ENCODE measurements around the gene CARD19.

Gene CARD19

GRCh38 chr9:93066978-93067603 is 28.9 kb upstream of the CARD19 start:
- no peaks in the 10 kb centered on the region for H3K9me3 ChIP-seq (ENCODE audit: insufficient read depth, low read depth, low read length)
- H3K4me3 ChIP-seq (ENCODE audit: low read length), result no peak overlapping the region
- H3K36me3 ChIP-seq (ENCODE audit: insufficient read depth, low read depth, low read length), result no peaks in the 10 kb centered on the region
- no peak overlapping the region for H3K9ac ChIP-seq (ENCODE audit: low read depth, low read length)
- H3K27ac ChIP-seq (ENCODE audit: low read length), result no peak overlapping the region
- H3K4me1 ChIP-seq (ENCODE audit: insufficient read depth, low read length), result peaks cover 2% of the 10 kb centered on the region; the same call in 1 of the 2 replicates
- H3K27me3 ChIP-seq (ENCODE audit: insufficient read depth, low read length), result no peaks in the 10 kb centered on the region

- H3K4me1 ChIP-seq (ENCODE audit: insufficient read depth, low read length), result no peaks in the 10 kb centered on the region
- H3K27me3 ChIP-seq (ENCODE audit: insufficient read depth, low read length), result no peaks in the 10 kb centered on the region
These were observed 27.1 kb upstream of the CARD19 start for GRCh38 chr9:93068956-93069355.

DNA sequence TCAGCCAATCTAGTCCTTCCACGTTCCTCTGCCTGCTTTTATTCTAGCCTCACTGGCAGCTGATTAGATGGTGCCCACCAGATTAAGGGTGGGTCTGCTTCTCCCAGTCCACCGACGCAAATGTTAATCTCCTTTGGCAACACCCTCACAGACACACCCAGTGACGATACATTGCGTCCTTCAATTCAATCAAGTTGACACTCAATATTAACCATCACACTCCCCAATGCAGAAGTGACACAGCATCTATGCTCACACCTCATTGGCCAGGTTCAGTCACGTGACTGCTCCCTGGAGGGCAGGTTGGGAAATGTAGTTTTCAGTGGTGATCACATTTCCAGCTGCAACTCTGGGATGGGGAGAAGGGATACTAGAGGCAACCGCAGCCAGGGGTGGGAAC is 24.6 kb upstream of the CARD19 start:
- H3K36me3 ChIP-seq (ENCODE audit: insufficient read depth, low read depth, low read length), result no peaks in the 10 kb centered on the region
- H3K9ac ChIP-seq (ENCODE audit: low read depth, low read length), result no peak overlapping the region
- no peaks in the 10 kb centered on the region for H3K27me3 ChIP-seq (ENCODE audit: insufficient read depth, low read length)
- no peaks in the 10 kb centered on the region for H3K9me3 ChIP-seq (ENCODE audit: insufficient read depth, low read depth, low read length)
- no peak overlapping the region for H3K27ac ChIP-seq (ENCODE audit: low read length)
- H3K4me1 ChIP-seq (ENCODE audit: insufficient read depth, low read length), result no peaks in the 10 kb centered on the region
- no peak overlapping the region for H3K4me3 ChIP-seq (ENCODE audit: low read length)

More at GRCh38 chr9:93068956-93069355, 27.1 kb upstream of the CARD19 start:
- Histone ChIP-seq H3K4me3 (ENCODE audit: low read length) (no peak overlapping the region), H3K27ac (ENCODE audit: low read length) (no peak overlapping the region), H3K9me3 (ENCODE audit: insufficient read depth, low read depth, low read length) (no peaks in the 10 kb centered on the region), H3K9ac (ENCODE audit: low read depth, low read length) (no peak overlapping the region), H3K36me3 (ENCODE audit: insufficient read depth, low read depth, low read length) (no peaks in the 10 kb centered on the region)

GRCh38 chr9:93072383-93072795 is 23.6 kb upstream of the CARD19 start:
- no peaks in the 10 kb centered on the region for H3K27me3 ChIP-seq (ENCODE audit: insufficient read depth, low read length)
- H3K4me1 ChIP-seq (ENCODE audit: insufficient read depth, low read length), result no peaks in the 10 kb centered on the region
- no peak overlapping the region for H3K9ac ChIP-seq (ENCODE audit: low read depth, low read length)
- H3K27ac ChIP-seq (ENCODE audit: low read length), result no peak overlapping the region
- no peak overlapping the region for H3K4me3 ChIP-seq (ENCODE audit: low read length)
- no peaks in the 10 kb centered on the region for H3K36me3 ChIP-seq (ENCODE audit: insufficient read depth, low read depth, low read length)
- no peaks in the 10 kb centered on the region for H3K9me3 ChIP-seq (ENCODE audit: insufficient read depth, low read depth, low read length)

DNA sequence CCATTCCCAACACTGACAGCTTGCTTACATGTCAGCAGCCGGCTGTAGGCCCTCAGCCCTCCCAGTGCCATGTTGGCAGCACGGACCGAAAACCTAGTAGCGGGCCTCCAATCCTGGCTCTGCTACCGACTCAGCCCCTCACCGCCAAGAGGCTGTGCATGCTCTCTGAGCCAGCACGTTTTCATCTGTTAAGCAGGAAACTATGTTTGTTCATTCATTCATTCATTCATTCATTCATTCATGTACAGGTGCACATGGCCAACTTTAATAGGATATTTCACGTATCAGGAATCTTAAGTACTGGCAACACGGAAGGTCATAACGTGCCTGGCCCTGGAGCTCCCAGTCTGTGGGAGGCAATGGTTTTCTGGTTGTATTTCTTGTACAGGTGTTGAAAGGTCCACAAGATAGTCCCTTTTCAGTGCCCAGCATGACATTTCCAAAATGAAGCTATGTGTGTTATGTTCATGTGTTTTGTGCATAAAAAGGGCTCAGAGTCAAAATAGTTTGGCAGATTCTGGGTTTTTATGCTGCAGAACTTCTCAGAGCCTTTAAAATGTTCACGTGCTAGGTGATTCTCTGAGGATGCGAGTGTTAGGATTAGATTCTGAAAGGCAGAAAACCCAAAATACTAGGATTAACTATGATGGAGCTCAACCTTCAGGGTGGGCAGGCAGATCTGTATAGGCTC is 19.8 kb upstream of the CARD19 start:
- no peak overlapping the region for H3K4me3 ChIP-seq (ENCODE audit: low read length)
- no peaks in the 10 kb centered on the region for H3K36me3 ChIP-seq (ENCODE audit: insufficient read depth, low read depth, low read length)
- no peaks in the 10 kb centered on the region for H3K27me3 ChIP-seq (ENCODE audit: insufficient read depth, low read length)
- no peaks in the 10 kb centered on the region for H3K4me1 ChIP-seq (ENCODE audit: insufficient read depth, low read length)
- no peak overlapping the region for H3K9ac ChIP-seq (ENCODE audit: low read depth, low read length)
- no peaks in the 10 kb centered on the region for H3K9me3 ChIP-seq (ENCODE audit: insufficient read depth, low read depth, low read length)
- no peak overlapping the region for H3K27ac ChIP-seq (ENCODE audit: low read length)

DNA sequence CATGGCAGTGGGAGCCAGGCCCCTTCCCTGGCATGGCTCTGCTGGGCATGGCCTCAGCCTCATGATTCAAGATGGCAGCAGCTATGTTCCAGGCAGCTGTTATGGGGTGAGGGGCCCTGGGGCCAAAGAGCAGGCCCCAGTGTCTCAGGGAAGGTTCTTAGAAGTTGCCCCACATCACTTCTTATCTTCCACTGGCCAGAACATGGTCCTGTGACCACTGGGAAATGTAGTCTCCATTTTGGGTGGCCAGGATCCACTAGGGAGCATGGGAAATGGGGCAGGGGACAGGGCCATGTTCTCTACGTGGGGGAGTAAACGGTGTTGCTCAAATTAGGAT is 19.3 kb upstream of the CARD19 start:
- no peak overlapping the region for H3K9ac ChIP-seq (ENCODE audit: low read depth, low read length)
- no peak overlapping the region for H3K4me3 ChIP-seq (ENCODE audit: low read length)
- H3K9me3 ChIP-seq (ENCODE audit: insufficient read depth, low read depth, low read length), result no peaks in the 10 kb centered on the region
- no peaks in the 10 kb centered on the region for H3K27me3 ChIP-seq (ENCODE audit: insufficient read depth, low read length)
- H3K36me3 ChIP-seq (ENCODE audit: insufficient read depth, low read depth, low read length), result no peaks in the 10 kb centered on the region
- no peak overlapping the region for H3K27ac ChIP-seq (ENCODE audit: low read length)
- no peaks in the 10 kb centered on the region for H3K4me1 ChIP-seq (ENCODE audit: insufficient read depth, low read length)

DNA sequence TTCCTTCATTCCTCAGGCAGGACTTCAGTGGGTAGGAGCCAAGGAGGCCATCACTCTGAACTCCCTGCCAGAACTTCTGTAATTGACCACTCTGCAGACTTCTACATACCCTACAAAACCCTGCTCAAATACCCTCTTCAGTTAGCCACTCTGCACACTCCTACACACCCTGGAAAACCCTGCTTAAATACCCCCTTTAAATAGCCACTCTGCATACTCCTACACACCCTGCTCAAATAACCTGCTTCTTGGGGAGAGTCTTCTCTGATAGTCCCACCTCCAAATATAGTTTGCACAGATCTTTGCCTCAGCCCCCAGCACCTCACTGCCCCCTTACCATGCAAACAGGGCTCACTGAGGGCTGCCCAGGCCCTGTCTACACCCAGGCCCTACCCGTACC is 18.6 kb upstream of the CARD19 start:
- Histone ChIP-seq H3K4me1 (ENCODE audit: insufficient read depth, low read length) (no peaks in the 10 kb centered on the region), H3K4me3 (ENCODE audit: low read length) (no peak overlapping the region), H3K27me3 (ENCODE audit: insufficient read depth, low read length) (no peaks in the 10 kb centered on the region), H3K9me3 (ENCODE audit: insufficient read depth, low read depth, low read length) (no peaks in the 10 kb centered on the region), H3K27ac (ENCODE audit: low read length) (no peak overlapping the region), H3K36me3 (ENCODE audit: insufficient read depth, low read depth, low read length) (no peaks in the 10 kb centered on the region), H3K9ac (ENCODE audit: low read depth, low read length) (no peak overlapping the region)

DNA sequence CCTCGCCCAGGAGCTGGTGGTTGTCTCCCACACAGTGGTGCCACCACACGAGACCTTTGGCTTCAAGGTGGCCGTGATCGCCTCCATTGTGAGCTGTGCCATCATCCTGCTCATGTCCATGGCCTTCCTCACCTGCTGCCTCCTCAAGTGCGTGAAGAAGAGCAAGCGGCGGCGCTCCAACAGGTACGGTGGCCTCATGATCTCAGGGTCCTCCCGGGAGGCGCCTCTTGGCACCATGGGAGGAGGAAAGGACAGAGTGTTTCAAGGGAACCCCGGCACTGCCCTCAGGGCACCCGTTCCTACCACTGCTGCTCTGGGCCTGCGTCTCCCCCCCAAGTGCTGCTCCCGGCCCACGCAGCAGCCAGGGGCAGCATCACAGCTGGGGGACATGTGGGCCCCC is 18.2 kb upstream of the CARD19 start:
- H3K9ac ChIP-seq (ENCODE audit: low read depth, low read length), result no peak overlapping the region
- H3K9me3 ChIP-seq (ENCODE audit: insufficient read depth, low read depth, low read length), result no peaks in the 10 kb centered on the region
- no peaks in the 10 kb centered on the region for H3K27me3 ChIP-seq (ENCODE audit: insufficient read depth, low read length)
- no peaks in the 10 kb centered on the region for H3K36me3 ChIP-seq (ENCODE audit: insufficient read depth, low read depth, low read length)
- no peak overlapping the region for H3K27ac ChIP-seq (ENCODE audit: low read length)
- no peaks in the 10 kb centered on the region for H3K4me1 ChIP-seq (ENCODE audit: insufficient read depth, low read length)
- H3K4me3 ChIP-seq (ENCODE audit: low read length), result no peak overlapping the region

- Histone ChIP-seq H3K36me3 (ENCODE audit: insufficient read depth, low read depth, low read length) (no peaks in the 10 kb centered on the region), H3K4me3 (ENCODE audit: low read length) (no peak overlapping the region), H3K4me1 (ENCODE audit: insufficient read depth, low read length) (no peaks in the 10 kb centered on the region), H3K9me3 (ENCODE audit: insufficient read depth, low read depth, low read length) (no peaks in the 10 kb centered on the region), H3K27ac (ENCODE audit: low read length) (no peak overlapping the region), H3K27me3 (ENCODE audit: insufficient read depth, low read length) (no peaks in the 10 kb centered on the region), H3K9ac (ENCODE audit: low read depth, low read length) (no peak overlapping the region)
These were observed 16.6 kb upstream of the CARD19 start for GRCh38 chr9:93079371-93079770.

- H3K4me1 ChIP-seq (ENCODE audit: insufficient read depth, low read length), result no peaks in the 10 kb centered on the region
- H3K9ac ChIP-seq (ENCODE audit: low read depth, low read length), result no peak overlapping the region
- no peaks in the 10 kb centered on the region for H3K36me3 ChIP-seq (ENCODE audit: insufficient read depth, low read depth, low read length)
- H3K27ac ChIP-seq (ENCODE audit: low read length), result no peak overlapping the region
- no peaks in the 10 kb centered on the region for H3K27me3 ChIP-seq (ENCODE audit: insufficient read depth, low read length)
- no peak overlapping the region for H3K4me3 ChIP-seq (ENCODE audit: low read length)
- no peaks in the 10 kb centered on the region for H3K9me3 ChIP-seq (ENCODE audit: insufficient read depth, low read depth, low read length)
These were observed 15.6 kb upstream of the CARD19 start for GRCh38 chr9:93080406-93080805.

DNA sequence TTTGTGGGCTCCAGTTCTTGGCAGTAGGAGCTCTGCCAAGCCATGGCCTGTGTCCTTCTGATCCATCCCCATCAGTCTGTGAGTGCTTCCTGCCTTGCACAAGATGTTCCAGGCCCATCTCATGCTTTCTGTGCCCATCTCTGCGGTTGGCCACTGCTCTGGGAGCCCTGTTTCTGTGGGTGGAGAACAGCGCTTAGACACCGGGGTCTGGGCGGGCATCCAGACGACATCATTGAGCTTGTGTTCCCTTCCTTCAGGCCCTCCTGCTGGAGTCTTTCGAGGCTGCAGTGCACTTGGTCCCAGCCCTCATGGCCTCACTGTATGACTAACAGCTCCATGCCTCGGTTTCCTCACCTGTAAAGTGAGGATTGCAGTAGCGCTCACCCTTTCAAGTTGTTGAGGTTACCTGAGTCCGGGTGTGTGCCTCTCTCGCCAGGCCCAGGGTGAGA is 14.9 kb upstream of the CARD19 start:
- Histone ChIP-seq H3K4me1 (ENCODE audit: insufficient read depth, low read length) (no peaks in the 10 kb centered on the region), H3K4me3 (ENCODE audit: low read length) (no peak overlapping the region), H3K9ac (ENCODE audit: low read depth, low read length) (no peak overlapping the region), H3K36me3 (ENCODE audit: insufficient read depth, low read depth, low read length) (no peaks in the 10 kb centered on the region), H3K27me3 (ENCODE audit: insufficient read depth, low read length) (no peaks in the 10 kb centered on the region), H3K9me3 (ENCODE audit: insufficient read depth, low read depth, low read length) (no peaks in the 10 kb centered on the region), H3K27ac (ENCODE audit: low read length) (no peak overlapping the region)

- H3K36me3 ChIP-seq (ENCODE audit: insufficient read depth, low read depth, low read length), result no peaks in the 10 kb centered on the region
- no peak overlapping the region for H3K27ac ChIP-seq (ENCODE audit: low read length)
- H3K4me1 ChIP-seq (ENCODE audit: insufficient read depth, low read length), result no peaks in the 10 kb centered on the region
- H3K9me3 ChIP-seq (ENCODE audit: insufficient read depth, low read depth, low read length), result no peaks in the 10 kb centered on the region; the same call in 1 of the 2 replicates
- no peak overlapping the region for H3K9ac ChIP-seq (ENCODE audit: low read depth, low read length)
- H3K4me3 ChIP-seq (ENCODE audit: low read length), result no peak overlapping the region
- H3K27me3 ChIP-seq (ENCODE audit: insufficient read depth, low read length), result no peaks in the 10 kb centered on the region
These were observed 14.1 kb upstream of the CARD19 start for GRCh38 chr9:93081931-93082330.

Data from iPS-20b (cell line).